Brain pericyte (primary cell): Measurements from ENCODE around the gene KIZ.
"Not testable (repeated sequence)": the region's sequence is repeated elsewhere in the genome, so short reads cannot be mapped to it uniquely, and the experiment has no call there.

ENCODE experiments used
- DNase-seq: peaks from one replicate; pipeline ENCODE4 v3.0.0-alpha.2; 2012; ENCODE audit warnings: low read depth, low spot score

KIZ gene

GRCh38 chr20:21228511-21228910 lies 102.6 kb downstream of the KIZ start:
- DNase-seq: no peak

GRCh38 chr20:21229163-21229562 lies 103.3 kb downstream of the KIZ start:
- DNase-seq: no peak

- no peak for DNase-seq
Measured at GRCh38 chr20:21230220-21230619, 104.3 kb downstream of the KIZ start.

GRCh38 chr20:21230686-21231085 lies 104.8 kb downstream of the KIZ start:
- DNase-seq: no peak

GRCh38 chr20:21232546-21233280 lies 106.8 kb downstream of the KIZ start:
- DNase-seq: no peak

- no peak for DNase-seq
Measured at GRCh38 chr20:21234324-21234723, 108.4 kb downstream of the KIZ start.

GRCh38 chr20:21234806-21235483 lies 109.1 kb downstream of the KIZ start:
- no peak for DNase-seq

GRCh38 chr20:21235484-21236445 lies 109.9 kb downstream of the KIZ start:
- DNase-seq: peak; percentile 13

- no peak for DNase-seq
Measured at GRCh38 chr20:21237956-21238799, 112.3 kb downstream of the KIZ start.

GRCh38 chr20:21238818-21239536 lies 113.1 kb downstream of the KIZ start:
- DNase-seq: no peak

- no peak for DNase-seq
Measured at GRCh38 chr20:21240394-21240793, 114.5 kb downstream of the KIZ start.

- no peak for DNase-seq
Measured at GRCh38 chr20:21241406-21241805, 115.5 kb downstream of the KIZ start.

- DNase-seq: no peak
Measured at GRCh38 chr20:21243811-21244210, 117.9 kb downstream of the KIZ start.

GRCh38 chr20:21244808-21245207 lies 118.9 kb downstream of the KIZ start:
- DNase-seq: no peak

GRCh38 chr20:21246161-21246560 lies 120.3 kb downstream of the KIZ start:
- DNase-seq: no peak

- not testable (repeated sequence) for DNase-seq
Measured at GRCh38 chr20:21247603-21248095, 121.8 kb downstream of the KIZ start.

GRCh38 chr20:21251278-21251677 lies 125.4 kb downstream of the KIZ start:
- no peak for DNase-seq

- no peak for DNase-seq
Measured at GRCh38 chr20:21257192-21257591, 131.3 kb downstream of the KIZ start.

- DNase-seq: no peak
Measured at GRCh38 chr20:21258411-21258810, 132.5 kb downstream of the KIZ start.

GRCh38 chr20:21259346-21259745 lies 133.5 kb downstream of the KIZ start:
- no peak for DNase-seq
